ENCODE results near the gene GRHL1. TPM values are rescaled to one million over a fixed set of nuclear protein-coding genes. Genes with fewer than 3 reads are reported as not detected.

The GRHL1 gene
- total RNA-seq, 1 experiment from 2014 or later = 2.5 TPM

GRCh38 chr2:9954136-9954535 is 2.6 kb downstream of the GRHL1 start:
- Mint-ChIP-seq H3K4me3 (no peak overlapping the region), H3K36me3 (ENCODE audit: insufficient read depth in 1 of 3, low read depth in 3 of 3) (no peaks in the 10 kb centered on the region; a peak in 2 of 7 replicates), H3K9me3 (no peaks in the 10 kb centered on the region), H3K27ac (no peak overlapping the region), H3K4me1 (peaks cover 9 to 13% of the 10 kb centered on the region in 2 experiments), H3K27me3 (ENCODE audit: low read depth) (peaks cover 46% of the 10 kb centered on the region)
- Histone ChIP-seq H3K4me1 (ENCODE audit: insufficient read depth, low read length) (no peaks in the 10 kb centered on the region), H3K23ac (ENCODE audit: insufficient read length, low read depth, low read length) (no peak overlapping the region), H4K8ac (replicated peaks; ENCODE audit: insufficient read length, low read depth, low read length) (no peak overlapping the region), H3K23me2 (ENCODE audit: insufficient read length, low read depth, low read length, poor library complexity, severe bottlenecking) (peaks cover 6% of the 10 kb centered on the region), H2BK20ac (ENCODE audit: low read depth, low read length, poor library complexity, severe bottlenecking) (no peak overlapping the region), H3K4me2 (ENCODE audit: insufficient read depth, insufficient read length, low read length) (no peak overlapping the region), H4K91ac (ENCODE audit: insufficient read length, low read depth, low read length) (no peak overlapping the region), H2AFZ (ENCODE audit: low read length) (no peak overlapping the region), H2BK12ac (ENCODE audit: insufficient read length, low read depth, low read length) (no peak overlapping the region), H3K79me1 (ENCODE audit: insufficient read depth, low read depth, low read length, poor library complexity, severe bottlenecking) (no peaks in the 10 kb centered on the region), H4K20me1 (ENCODE audit: control insufficient read depth, insufficient read depth, insufficient read length) (no peaks in the 10 kb centered on the region), H4K5ac (ENCODE audit: insufficient read length, low read depth, low read length) (no peak overlapping the region), H3K18ac (ENCODE audit: insufficient read length, low read depth, low read length) (no peak overlapping the region), H3K14ac (ENCODE audit: insufficient read depth, low read length) (no peak overlapping the region), H3K4ac (ENCODE audit: low read depth, low read length) (no peak overlapping the region), H3K9me3 (ENCODE audit: control insufficient read depth, low read depth, low read length) (no peaks in the 10 kb centered on the region), H3K56ac (ENCODE audit: insufficient read length, low read depth, low read length) (no peak overlapping the region), H2BK5ac (ENCODE audit: insufficient read length, low read length) (no peak overlapping the region), H3T11ph (ENCODE audit: low read length) (no peak overlapping the region), H3K79me2 (ENCODE audit: insufficient read depth, low read length) (no peaks in the 10 kb centered on the region), H3K27me3 (ENCODE audit: insufficient read depth, low read length) (peaks cover 11% of the 10 kb centered on the region; the same call in 1 of the 2 replicates), H2AK5ac (ENCODE audit: insufficient read length, low read length) (no peak overlapping the region), H2BK15ac (ENCODE audit: low read depth, low read length) (no peak overlapping the region), H3K9ac (ENCODE audit: extremely low read depth, insufficient read length, low read length) (no peak overlapping the region), H2BK120ac (ENCODE audit: low read depth, low read length, poor library complexity, severe bottlenecking) (no peak overlapping the region), H3K27ac (ENCODE audit: insufficient read length, low read depth, low read length) (no peak overlapping the region)
- DNase-seq = no peak
- no CpG with 5 or more reads among the region's 3 CpGs for WGBS (ENCODE audit: extremely low coverage, insufficient read length, low lambda C conversion rate)
- no peak for TF ChIP-seq CTCF (conservative IDR thresholded peaks at IDR 0.05)
